LNCaP clone FGC (cell line): ENCODE data around the gene MAGEB6.

Experiments used
- DNase-seq: peaks from one replicate; pipeline ENCODE4 v3.0.0-alpha.2; 2011; ENCODE audit warnings: low read depth
- H3K4me3 ChIP-seq: 2 replicates; pipeline ENCODE4 v1.5.1; 2011; ENCODE audit warnings: mild to moderate bottlenecking, low read depth, low read length, control low read depth
- TF ChIP-seq, protein P1 (sequence below): IDR thresholded peaks from 2 replicates; pipeline ENCODE4 v1.5.1; 2012; ENCODE audit warnings: mild to moderate bottlenecking; ENCODE audit not compliant: control insufficient read depth, insufficient read depth; ENCODE audit errors: extremely low read depth

MAGEB6 gene

DNA sequence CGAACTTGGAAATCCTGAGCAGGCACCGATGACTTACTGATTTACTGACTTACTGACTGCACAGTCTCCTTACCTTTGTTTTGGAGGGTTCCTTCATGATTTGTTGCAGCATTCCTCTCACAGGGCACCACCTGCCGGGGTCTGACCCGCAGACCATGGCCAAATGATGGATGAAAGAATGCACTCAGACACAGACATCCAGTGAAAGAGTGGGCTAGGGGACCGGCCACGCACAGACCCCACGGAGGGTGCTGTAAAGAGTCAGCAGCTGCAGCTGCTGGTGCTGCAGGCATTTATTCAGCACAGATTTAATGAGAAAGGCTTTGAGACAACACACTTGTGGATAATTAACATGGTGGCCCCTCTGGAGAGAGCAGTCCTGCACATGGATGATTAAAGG lies 27.1 kb downstream of the MAGEB6 start:
- H3K4me3 ChIP-seq = no peak overlapping the region
- no peak for DNase-seq
- TF ChIP-seq, protein P1, sequence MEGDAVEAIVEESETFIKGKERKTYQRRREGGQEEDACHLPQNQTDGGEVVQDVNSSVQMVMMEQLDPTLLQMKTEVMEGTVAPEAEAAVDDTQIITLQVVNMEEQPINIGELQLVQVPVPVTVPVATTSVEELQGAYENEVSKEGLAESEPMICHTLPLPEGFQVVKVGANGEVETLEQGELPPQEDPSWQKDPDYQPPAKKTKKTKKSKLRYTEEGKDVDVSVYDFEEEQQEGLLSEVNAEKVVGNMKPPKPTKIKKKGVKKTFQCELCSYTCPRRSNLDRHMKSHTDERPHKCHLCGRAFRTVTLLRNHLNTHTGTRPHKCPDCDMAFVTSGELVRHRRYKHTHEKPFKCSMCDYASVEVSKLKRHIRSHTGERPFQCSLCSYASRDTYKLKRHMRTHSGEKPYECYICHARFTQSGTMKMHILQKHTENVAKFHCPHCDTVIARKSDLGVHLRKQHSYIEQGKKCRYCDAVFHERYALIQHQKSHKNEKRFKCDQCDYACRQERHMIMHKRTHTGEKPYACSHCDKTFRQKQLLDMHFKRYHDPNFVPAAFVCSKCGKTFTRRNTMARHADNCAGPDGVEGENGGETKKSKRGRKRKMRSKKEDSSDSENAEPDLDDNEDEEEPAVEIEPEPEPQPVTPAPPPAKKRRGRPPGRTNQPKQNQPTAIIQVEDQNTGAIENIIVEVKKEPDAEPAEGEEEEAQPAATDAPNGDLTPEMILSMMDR = no peak

DNA sequence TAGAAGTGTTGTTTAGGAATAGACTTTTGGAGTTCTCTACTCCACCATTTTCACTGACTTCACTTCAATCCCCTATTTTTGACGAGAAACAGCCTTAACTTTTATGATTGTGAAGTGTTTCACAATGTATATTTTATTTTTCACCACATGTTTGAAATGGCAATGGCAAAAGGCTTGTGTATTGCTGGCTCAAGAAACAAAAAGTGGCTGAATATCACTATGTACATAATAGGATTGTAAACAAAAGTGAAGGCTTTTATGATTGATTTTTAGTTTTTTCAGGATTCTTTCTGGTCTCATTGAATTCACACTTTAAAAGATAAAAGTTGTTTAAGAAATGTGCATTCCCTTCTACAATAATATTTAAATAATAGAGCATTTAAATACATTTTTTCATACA lies 41.9 kb downstream of the MAGEB6 start:
- no peak overlapping the region for H3K4me3 ChIP-seq
- no peak for DNase-seq
- TF ChIP-seq, protein P1 = no peak
